GM23338 (cell line): Measurements from ENCODE around the gene TBX1. TPM values are rescaled to one million over a fixed set of nuclear protein-coding genes. Genes with fewer than 3 reads are reported as not detected.

Experiments used
- ATAC-seq: fragments of 200-7000 bp; cut with Tn5 transposase; 3 replicates; pipeline ENCODE4 v1.9.1; 2020
- DNase-seq: peaks from one replicate; pipeline ENCODE4 v3.0.0-alpha.2; 2015; ENCODE audit warnings: low spot score
- H2AFZ ChIP-seq: fragments of 200-600 bp; sonication (generic); 2 replicates; pipeline ENCODE4 v1.8.0; 2016; ENCODE audit warnings: antibody characterized with exemption, mild to moderate bottlenecking, moderate library complexity
- H3F3A ChIP-seq: fragments of 200-600 bp; sonication (generic); replicated peaks from 2 replicates; pipeline ENCODE4 v1.8.0; 2017; ENCODE audit warnings: antibody characterized with exemption, mixed run types, low read depth
- H3K27ac ChIP-seq: fragments of 200-600 bp; sonication (generic); 2 replicates; pipeline ENCODE4 v1.6.1; 2016; ENCODE audit warnings: low read depth
- H3K27me3 ChIP-seq: fragments of 200-600 bp; sonication (generic); 2 replicates; pipeline ENCODE4 v1.8.0; 2016; ENCODE audit warnings: mild to moderate bottlenecking, mixed run types, moderate library complexity; ENCODE audit not compliant: insufficient read depth
- H3K36me3 ChIP-seq: fragments of 200-600 bp; sonication (generic); 2 replicates; pipeline ENCODE4 v1.8.0; 2016; ENCODE audit warnings: mild to moderate bottlenecking; ENCODE audit not compliant: insufficient read depth
- H3K4me1 ChIP-seq: fragments of 200-600 bp; sonication (generic); 2 replicates; pipeline ENCODE4 v1.8.0; 2016; ENCODE audit warnings: mild to moderate bottlenecking, moderate library complexity; ENCODE audit not compliant: insufficient read depth
- H3K4me2 ChIP-seq: fragments of 200-600 bp; sonication (generic); 2 replicates; pipeline ENCODE4 v1.7.1; 2017; ENCODE audit warnings: mixed run types
- H3K4me3 ChIP-seq: fragments of 200-600 bp; sonication (generic); 2 replicates; pipeline ENCODE4 v1.6.1; 2016; ENCODE audit warnings: mixed run types
- H3K79me2 ChIP-seq: fragments of 200-600 bp; sonication (generic); replicated peaks from 2 replicates; pipeline ENCODE4 v1.8.0; 2017; ENCODE audit warnings: mild to moderate bottlenecking; ENCODE audit not compliant: insufficient read depth
- H3K9me2 ChIP-seq: fragments of 200-600 bp; sonication (generic); 2 replicates; pipeline ENCODE4 v1.8.0; 2017; ENCODE audit not compliant: insufficient read depth
- H4K20me1 ChIP-seq: fragments of 200-600 bp; sonication (generic); replicated peaks from 2 replicates; pipeline ENCODE4 v1.8.0; 2017; ENCODE audit warnings: mild to moderate bottlenecking; ENCODE audit not compliant: insufficient read depth
- H3K27ac Mint-ChIP-seq: 2 replicates; pipeline ENCODE4 v1.8.0; 2020; ENCODE audit warnings: inconsistent platforms, mild to moderate bottlenecking, moderate library complexity, mixed read lengths
- H3K27me3 Mint-ChIP-seq: 3 replicates; pipeline ENCODE4 v1.8.0; 2022; ENCODE audit warnings: low read depth, mild to moderate bottlenecking, moderate library complexity, mixed read lengths, inconsistent platforms; ENCODE audit not compliant: insufficient read depth, poor library complexity
- H3K36me3 Mint-ChIP-seq: 3 replicates; pipeline ENCODE4 v1.8.0; 2021; ENCODE audit warnings: low read depth, mild to moderate bottlenecking, inconsistent platforms, moderate library complexity, mixed read lengths
- H3K4me1 Mint-ChIP-seq: 3 replicates; pipeline ENCODE4 v1.8.0; 2020; ENCODE audit warnings: mild to moderate bottlenecking, inconsistent platforms, mixed read lengths
- H3K4me3 Mint-ChIP-seq: 3 replicates; pipeline ENCODE4 v1.8.0; 2021; ENCODE audit warnings: moderate library complexity, mild to moderate bottlenecking, inconsistent platforms, mixed read lengths
- H3K9me3 Mint-ChIP-seq: 3 replicates; pipeline ENCODE4 v1.8.0; 2020; ENCODE audit warnings: moderate library complexity, mild to moderate bottlenecking, inconsistent platforms, mixed read lengths
- ETS1 ChIP-seq: IDR thresholded peaks from 2 replicates; pipeline ENCODE4 v1.6.1; 2016; ENCODE audit warnings: antibody characterized with exemption
- EZH2 ChIP-seq: fragments of 200-600 bp; sonication (generic); IDR thresholded peaks from one replicate; pipeline ENCODE4 v1.8.0; 2017; ENCODE audit warnings: antibody characterized with exemption, mild to moderate bottlenecking, low read depth; ENCODE audit not compliant: unreplicated experiment
- JUNB ChIP-seq: IDR thresholded peaks from one replicate; pipeline ENCODE4 v1.6.1; 2016; ENCODE audit warnings: antibody characterized with exemption; ENCODE audit not compliant: unreplicated experiment
- POLR2AphosphoS5 ChIP-seq: IDR thresholded peaks from 2 replicates; pipeline ENCODE4 v1.6.1; 2016; ENCODE audit warnings: antibody characterized with exemption, low read depth
- REST ChIP-seq: IDR thresholded peaks from one replicate; pipeline ENCODE4 v1.6.1; 2018; ENCODE audit warnings: antibody characterized with exemption; ENCODE audit not compliant: unreplicated experiment
- STAT1 ChIP-seq: IDR thresholded peaks from one replicate; pipeline ENCODE4 v1.6.1; 2016; ENCODE audit warnings: antibody characterized with exemption; ENCODE audit not compliant: unreplicated experiment
- ZNF114 ChIP-seq: fragments of 250-450 bp; sonication (Bioruptor Pico); IDR thresholded peaks from 2 replicates; pipeline ENCODE4 v1.5.0; 2020; ENCODE audit warnings: mild to moderate bottlenecking, moderate library complexity
- ZNF331 ChIP-seq: fragments of 250-450 bp; sonication (Bioruptor Pico); IDR thresholded peaks from 2 replicates; pipeline ENCODE4 v1.5.0; 2020; ENCODE audit warnings: low read depth, mild to moderate bottlenecking, moderate library complexity
- ZNF462 ChIP-seq: fragments of 250-450 bp; sonication (Bioruptor Pico); IDR thresholded peaks from 2 replicates; pipeline ENCODE4 v1.5.0; 2020; ENCODE audit warnings: mild to moderate bottlenecking, moderate library complexity
- polyA plus RNA-seq: library from polyadenylated mRNA; unstranded; fragments of >200 nt; fragmentation: Nextera tagmentation; extraction: Ambion mirVana; gene quantifications from 2 replicates; pipeline ENCODE4 v1.2.1, GENCODE V29; 2016
- total RNA-seq: library from RNA; depleted of rRNA; stranded (reverse); fragments of >200 nt; shearing (Covaris generic); gene quantifications from 2 replicates; pipeline ENCODE4 v1.2.3, GENCODE V29; 2014

TBX1 gene
- total and polyA plus RNA-seq, 2 experiments from 2014 or later = 0.19 to 0.66 TPM

GRCh38 chr22:19811811-19812771 lies 51.5 kb downstream of the TBX1 start (continued):
- TF ChIP-seq REST = no peak

- no peaks in the 10 kb centered on the region for H3K9me3 Mint-ChIP-seq
- TF ChIP-seq ZNF331 (CRISPR knock-in tag) = no peak
- no peak for TF ChIP-seq STAT1
- TF ChIP-seq EZH2 = no peak
- no peak for TF ChIP-seq REST
- no peak for TF ChIP-seq POLR2AphosphoS5
- TF ChIP-seq ZNF462 (CRISPR knock-in tag) = no peak
- no peak for TF ChIP-seq ETS1
- TF ChIP-seq ZNF114 (CRISPR knock-in tag) = no peak
- TF ChIP-seq JUNB = no peak
These were observed 52.3 kb downstream of the TBX1 start for GRCh38 chr22:19812910-19813309.

More at GRCh38 chr22:19812910-19813309, 52.3 kb downstream of the TBX1 start:
- Mint-ChIP-seq H3K4me3 (no peak overlapping the region), H3K27ac (no peak overlapping the region), H3K4me1 (no peaks in the 10 kb centered on the region), H3K27me3 (peaks cover 12% of the 10 kb centered on the region), H3K36me3 (no peaks in the 10 kb centered on the region)
- no peak for DNase-seq
- Histone ChIP-seq H3K4me3 (no peak overlapping the region), H3K36me3 (no peaks in the 10 kb centered on the region), H3K9me2 (no peaks in the 10 kb centered on the region), H2AFZ (no peak overlapping the region), H3F3A (no peaks in the 10 kb centered on the region), H3K27ac (no peak overlapping the region), H3K4me1 (no peaks in the 10 kb centered on the region), H3K79me2 (no peaks in the 10 kb centered on the region), H3K27me3 (no peaks in the 10 kb centered on the region), H3K4me2 (no peak overlapping the region), H4K20me1 (no peaks in the 10 kb centered on the region; the same call in 1 of the 2 replicates)
- no peak for ATAC-seq
